ENCODE data around the gene EFNA3.

EFNA3 gene

GRCh38 chr1:155057104-155057503, 21.5 kb upstream of the EFNA3 start:
- no peak for ATAC-seq
- Mint-ChIP-seq H3K4me1 (peaks cover 24% of the 10 kb centered on the region), H3K36me3 (peaks cover 20% of the 10 kb centered on the region), H3K27ac (no peak overlapping the region), H3K27me3 (no peaks in the 10 kb centered on the region), H3K4me3 (no peak overlapping the region), H3K9me3 (no peaks in the 10 kb centered on the region)

GRCh38 chr1:155057788-155058211, 20.8 kb upstream of the EFNA3 start:
- peaks cover 24% of the 10 kb centered on the region for H3K4me1 Mint-ChIP-seq
- peaks cover 20% of the 10 kb centered on the region for H3K36me3 Mint-ChIP-seq
- no peaks in the 10 kb centered on the region for H3K9me3 Mint-ChIP-seq
- ATAC-seq: no peak
- H3K4me3 Mint-ChIP-seq: no peak overlapping the region
- no peak overlapping the region for H3K27ac Mint-ChIP-seq
- H3K27me3 Mint-ChIP-seq: no peaks in the 10 kb centered on the region

GRCh38 chr1:155060736-155061135, 17.9 kb upstream of the EFNA3 start:
- H3K4me1 Mint-ChIP-seq: peaks cover 38% of the 10 kb centered on the region
- H3K27ac Mint-ChIP-seq: no peak overlapping the region
- peaks cover 19% of the 10 kb centered on the region for H3K36me3 Mint-ChIP-seq
- ATAC-seq: no peak
- H3K4me3 Mint-ChIP-seq: no peak overlapping the region
- H3K27me3 Mint-ChIP-seq: no peaks in the 10 kb centered on the region
- no peaks in the 10 kb centered on the region for H3K9me3 Mint-ChIP-seq

- Mint-ChIP-seq H3K27ac (no peak overlapping the region), H3K9me3 (no peaks in the 10 kb centered on the region), H3K27me3 (no peaks in the 10 kb centered on the region), H3K4me3 (peak overlapping the region; percentile 37), H3K4me1 (peaks cover 46% of the 10 kb centered on the region), H3K36me3 (peaks cover 17% of the 10 kb centered on the region)
- ATAC-seq: peak; percentile 74
Observed at GRCh38 chr1:155061381-155062150, 17.1 kb upstream of the EFNA3 start.

- peak overlapping the region; percentile 87 for H3K4me3 Mint-ChIP-seq
- H3K27ac Mint-ChIP-seq: no peak overlapping the region
- H3K27me3 Mint-ChIP-seq: no peaks in the 10 kb centered on the region
- peaks cover 20% of the 10 kb centered on the region for H3K36me3 Mint-ChIP-seq
- H3K9me3 Mint-ChIP-seq: no peaks in the 10 kb centered on the region
- H3K4me1 Mint-ChIP-seq: peaks cover 52% of the 10 kb centered on the region
- ATAC-seq: peak; percentile 22
Observed at GRCh38 chr1:155062151-155062686, 16.4 kb upstream of the EFNA3 start.

GRCh38 chr1:155062702-155063411, 15.8 kb upstream of the EFNA3 start:
- H3K4me3 Mint-ChIP-seq: peak overlapping the region; percentile 87
- H3K36me3 Mint-ChIP-seq: peaks cover 20% of the 10 kb centered on the region
- H3K27me3 Mint-ChIP-seq: no peaks in the 10 kb centered on the region
- no peaks in the 10 kb centered on the region for H3K9me3 Mint-ChIP-seq
- peaks cover 53% of the 10 kb centered on the region for H3K4me1 Mint-ChIP-seq
- ATAC-seq: peak; percentile 64
- peak overlapping the region; percentile 71 for H3K27ac Mint-ChIP-seq

GRCh38 chr1:155063550-155064110, 15.0 kb upstream of the EFNA3 start, which contains the start of gene EFNA4:
EFNA4 (plus strand) TSS chr1:155063740; CDS start chr1:155063824, 84 bp downstream.
- peak; percentile 92 for ATAC-seq

GRCh38 chr1:155064111-155064831, 14.4 kb upstream of the EFNA3 start:
- no peaks in the 10 kb centered on the region for H3K9me3 Mint-ChIP-seq
- peaks cover 53% of the 10 kb centered on the region for H3K4me1 Mint-ChIP-seq
- peak overlapping the region; percentile 84 for H3K4me3 Mint-ChIP-seq
- no peaks in the 10 kb centered on the region for H3K27me3 Mint-ChIP-seq
- H3K27ac Mint-ChIP-seq: peak overlapping the region; percentile 71
- H3K36me3 Mint-ChIP-seq: peaks cover 29% of the 10 kb centered on the region
- no peak for ATAC-seq

More at GRCh38 chr1:155063550-155064110, 15.0 kb upstream of the EFNA3 start, which contains the start of gene EFNA4:
- peaks cover 53% of the 10 kb centered on the region for H3K4me1 Mint-ChIP-seq
- no peaks in the 10 kb centered on the region for H3K9me3 Mint-ChIP-seq
- H3K27me3 Mint-ChIP-seq: no peaks in the 10 kb centered on the region
- peaks cover 25% of the 10 kb centered on the region for H3K36me3 Mint-ChIP-seq
- H3K27ac Mint-ChIP-seq: peak within 1 kb of the TSS; percentile 71
- H3K4me3 Mint-ChIP-seq: peak within 1 kb of the TSS; percentile 87

- no peak for ATAC-seq
- H3K27me3 Mint-ChIP-seq: no peaks in the 10 kb centered on the region
- no peaks in the 10 kb centered on the region for H3K9me3 Mint-ChIP-seq
- H3K4me3 Mint-ChIP-seq: peak overlapping the region; percentile 84
- peak overlapping the region; percentile 71 for H3K27ac Mint-ChIP-seq
- peaks cover 53% of the 10 kb centered on the region for H3K4me1 Mint-ChIP-seq
- H3K36me3 Mint-ChIP-seq: peaks cover 28% of the 10 kb centered on the region
Observed at GRCh38 chr1:155064832-155065429, 13.7 kb upstream of the EFNA3 start.

- no peak overlapping the region for H3K27ac Mint-ChIP-seq
- no peak overlapping the region for H3K4me3 Mint-ChIP-seq
- no peaks in the 10 kb centered on the region for H3K9me3 Mint-ChIP-seq
- H3K4me1 Mint-ChIP-seq: peaks cover 59% of the 10 kb centered on the region
- H3K36me3 Mint-ChIP-seq: peaks cover 19% of the 10 kb centered on the region
- no peaks in the 10 kb centered on the region for H3K27me3 Mint-ChIP-seq
- ATAC-seq: no peak
Observed at GRCh38 chr1:155066777-155067176, 11.9 kb upstream of the EFNA3 start.

GRCh38 chr1:155068599-155068998, 10.0 kb upstream of the EFNA3 start:
- no peaks in the 10 kb centered on the region for H3K27me3 Mint-ChIP-seq
- peaks cover 51% of the 10 kb centered on the region for H3K4me1 Mint-ChIP-seq
- no peak overlapping the region for H3K27ac Mint-ChIP-seq
- H3K9me3 Mint-ChIP-seq: no peaks in the 10 kb centered on the region
- H3K36me3 Mint-ChIP-seq: peaks cover 19% of the 10 kb centered on the region
- ATAC-seq: no peak
- H3K4me3 Mint-ChIP-seq: no peak overlapping the region

- no peak for ATAC-seq
- Mint-ChIP-seq H3K4me1 (peaks cover 47% of the 10 kb centered on the region), H3K27me3 (no peaks in the 10 kb centered on the region), H3K4me3 (no peak overlapping the region), H3K36me3 (peaks cover 19% of the 10 kb centered on the region), H3K27ac (no peak overlapping the region), H3K9me3 (no peaks in the 10 kb centered on the region)
Observed at GRCh38 chr1:155069551-155070157, 9.0 kb upstream of the EFNA3 start.

- H3K27ac Mint-ChIP-seq: peak overlapping the region; percentile 13
Observed at GRCh38 chr1:155070158-155070621, 8.4 kb upstream of the EFNA3 start.

More at GRCh38 chr1:155070158-155070621, 8.4 kb upstream of the EFNA3 start:
- Mint-ChIP-seq H3K4me3 (peak overlapping the region; percentile 58), H3K9me3 (no peaks in the 10 kb centered on the region), H3K27me3 (no peaks in the 10 kb centered on the region), H3K36me3 (peaks cover 19% of the 10 kb centered on the region), H3K4me1 (peaks cover 44% of the 10 kb centered on the region)
- ATAC-seq: no peak
